Testis (tissue), 2 donors: ENCODE data around the gene CCDC57.

Source experiments
- POLR2A ChIP-seq: fragments of 450-650 bp; IDR thresholded peaks from one replicate; pipeline ENCODE4 v1.6.1; 2017; ENCODE audit warnings: antibody characterized with exemption, mild to moderate bottlenecking, moderate library complexity
- TF ChIP-seq, protein P1 (sequence below), 3 experiments: fragments of 450-650 bp in 2 of 3; fragments of 200-600 bp in 1 of 3; sonication (generic) in 1 of 3; IDR thresholded peaks; one replicate each; pipeline ENCODE4 v1.5.1; 2016 to 2019; ENCODE audit warnings: antibody characterized with exemption in 3 of 3, mild to moderate bottlenecking in 2 of 3, moderate library complexity in 1 of 3

- TF ChIP-seq, protein P1, sequence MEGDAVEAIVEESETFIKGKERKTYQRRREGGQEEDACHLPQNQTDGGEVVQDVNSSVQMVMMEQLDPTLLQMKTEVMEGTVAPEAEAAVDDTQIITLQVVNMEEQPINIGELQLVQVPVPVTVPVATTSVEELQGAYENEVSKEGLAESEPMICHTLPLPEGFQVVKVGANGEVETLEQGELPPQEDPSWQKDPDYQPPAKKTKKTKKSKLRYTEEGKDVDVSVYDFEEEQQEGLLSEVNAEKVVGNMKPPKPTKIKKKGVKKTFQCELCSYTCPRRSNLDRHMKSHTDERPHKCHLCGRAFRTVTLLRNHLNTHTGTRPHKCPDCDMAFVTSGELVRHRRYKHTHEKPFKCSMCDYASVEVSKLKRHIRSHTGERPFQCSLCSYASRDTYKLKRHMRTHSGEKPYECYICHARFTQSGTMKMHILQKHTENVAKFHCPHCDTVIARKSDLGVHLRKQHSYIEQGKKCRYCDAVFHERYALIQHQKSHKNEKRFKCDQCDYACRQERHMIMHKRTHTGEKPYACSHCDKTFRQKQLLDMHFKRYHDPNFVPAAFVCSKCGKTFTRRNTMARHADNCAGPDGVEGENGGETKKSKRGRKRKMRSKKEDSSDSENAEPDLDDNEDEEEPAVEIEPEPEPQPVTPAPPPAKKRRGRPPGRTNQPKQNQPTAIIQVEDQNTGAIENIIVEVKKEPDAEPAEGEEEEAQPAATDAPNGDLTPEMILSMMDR (IDR thresholded peaks at IDR 0.05) = no peak
- TF ChIP-seq POLR2A = no peak
Observed at GRCh38 chr17:82242977-82243647, 30.5 kb upstream of the CCDC57 start.
